Vagina (tissue), 2 donors: ENCODE results near the gene SWAP70. TPM values are rescaled to one million over a fixed set of nuclear protein-coding genes. Genes with fewer than 3 reads are reported as not detected.

Experiments used
- DNase-seq, 2 donors: peaks; one replicate each; pipeline ENCODE4 v3.0.0-alpha.2; 2017; ENCODE audit errors: extremely low spot score in 2 of 2
- H3K27ac ChIP-seq: fragments of 200-600 bp; sonication (generic); one replicate; pipeline ENCODE4 v1.5.1; 2019
- H3K27me3 ChIP-seq: fragments of 200-600 bp; sonication (generic); one replicate; pipeline ENCODE4 v1.5.1; 2019
- H3K36me3 ChIP-seq, 2 donors: fragments of 200-600 bp; sonication (generic); one replicate each; pipeline ENCODE4 v1.5.1; 2017 to 2019
- H3K4me1 ChIP-seq: fragments of 200-600 bp; sonication (generic); one replicate; pipeline ENCODE4 v1.5.1; 2019
- H3K4me3 ChIP-seq, 2 donors: fragments of 200-600 bp; sonication (generic); 1 replicate in 1 of 2; 2 replicates in 1 of 2; pipeline ENCODE4 v1.5.1; 2016 to 2019
- H3K9me3 ChIP-seq: fragments of 200-600 bp; sonication (generic); one replicate; pipeline ENCODE4 v1.5.1; 2019
- CTCF ChIP-seq, 3 experiments: fragments of 450-650 bp in 2 of 3; fragments of 200-600 bp in 1 of 3; sonication (generic) in 1 of 3; IDR thresholded peaks; one replicate each; pipeline ENCODE4 v1.5.1; 2017 to 2019; ENCODE audit warnings: antibody characterized with exemption in 3 of 3, mild to moderate bottlenecking in 2 of 3, moderate library complexity in 2 of 3
- POLR2A ChIP-seq, 2 donors: fragments of 450-650 bp; IDR thresholded peaks; one replicate each; pipeline ENCODE4 v1.6.1; 2017; ENCODE audit warnings: antibody characterized with exemption in 2 of 2, mild to moderate bottlenecking in 2 of 2, moderate library complexity in 2 of 2
- POLR2AphosphoS5 ChIP-seq, 2 donors: sonication (generic); formaldehyde crosslinking; IDR thresholded peaks; one replicate each; pipeline ENCODE4 v1.9.0; 2017; ENCODE audit warnings: antibody characterized with exemption in 2 of 2, mild to moderate bottlenecking in 2 of 2, low read depth in 1 of 2; ENCODE audit not compliant: insufficient read depth in 1 of 2
- intact Hi-C: fragments of 100-400 bp; cut with DNase I; formaldehyde crosslinking; loops from one replicate; pipeline ENCODE4 v1.15.1; 2023
- total RNA-seq: library from RNA; depleted of rRNA; stranded (reverse); fragments of >200 nt; gene quantifications from one replicate; pipeline ENCODE4 v1.2.3, GENCODE V29; 2016

SWAP70 gene
- total RNA-seq, 1 donor from 2014 or later, result 32.2 TPM

GRCh38 chr11:9710223-9710622 lies 46.3 kb downstream of the SWAP70 start:
- Histone ChIP-seq H3K36me3 (no peaks in the 10 kb centered on the region), H3K9me3 (no peaks in the 10 kb centered on the region), H3K4me3 (no peak overlapping the region), H3K4me1 (no peaks in the 10 kb centered on the region), H3K27ac (no peak overlapping the region), H3K27me3 (no peaks in the 10 kb centered on the region)
- DNase-seq, result no peak
- no peak for TF ChIP-seq POLR2AphosphoS5 (IDR thresholded peaks at IDR 0.05; ENCODE audit: insufficient read depth in 1 of 2, low read depth in 1 of 2)
- intact Hi-C loops, result no loop called here

- no peaks in the 10 kb centered on the region for H3K4me1 ChIP-seq
- DNase-seq, result no peak
- no peak overlapping the region for H3K4me3 ChIP-seq
- H3K27ac ChIP-seq, result no peak overlapping the region
- peaks cover 0 to 3% of the 10 kb centered on the region in 2 donors for H3K36me3 ChIP-seq
- TF ChIP-seq POLR2AphosphoS5 (IDR thresholded peaks at IDR 0.05; ENCODE audit: insufficient read depth in 1 of 2, low read depth in 1 of 2) (no peak), POLR2A (IDR thresholded peaks at IDR 0.05) (no peak), CTCF (IDR thresholded peaks at IDR 0.05) (no peak)
- H3K9me3 ChIP-seq, result no peaks in the 10 kb centered on the region
- H3K27me3 ChIP-seq, result no peaks in the 10 kb centered on the region
- intact Hi-C loops, result no loop called here
Measured at GRCh38 chr11:9710852-9711251, 47.0 kb downstream of the SWAP70 start.

GRCh38 chr11:9711454-9712307 lies 47.8 kb downstream of the SWAP70 start:
- intact Hi-C loops, result no loop called here
- Histone ChIP-seq H3K4me1 (peaks cover 4% of the 10 kb centered on the region), H3K4me3 (no peak overlapping the region), H3K36me3 (peaks cover 0 to 4% of the 10 kb centered on the region in 2 donors), H3K9me3 (no peaks in the 10 kb centered on the region), H3K27me3 (no peaks in the 10 kb centered on the region), H3K27ac (peak overlapping the region; percentile 3)
- no peak for DNase-seq
- no peak for TF ChIP-seq CTCF (IDR thresholded peaks at IDR 0.05)
- no peak for TF ChIP-seq POLR2A (IDR thresholded peaks at IDR 0.05)
- TF ChIP-seq POLR2AphosphoS5 (IDR thresholded peaks at IDR 0.05; ENCODE audit: insufficient read depth in 1 of 2, low read depth in 1 of 2), result no peak

GRCh38 chr11:9714272-9714940 lies 50.5 kb downstream of the SWAP70 start:
- intact Hi-C loops, result no loop called here
- no peak for DNase-seq

More at GRCh38 chr11:9714272-9714940, 50.5 kb downstream of the SWAP70 start:
- Histone ChIP-seq H3K27me3 (no peaks in the 10 kb centered on the region), H3K4me3 (no peak overlapping the region), H3K36me3 (peaks cover 0 to 4% of the 10 kb centered on the region in 2 donors), H3K4me1 (peaks cover 20% of the 10 kb centered on the region), H3K9me3 (no peaks in the 10 kb centered on the region), H3K27ac (no peak overlapping the region)
- TF ChIP-seq POLR2A (IDR thresholded peaks at IDR 0.05) (no peak), CTCF (IDR thresholded peaks at IDR 0.05) (no peak), POLR2AphosphoS5 (IDR thresholded peaks at IDR 0.05; ENCODE audit: insufficient read depth in 1 of 2, low read depth in 1 of 2) (no peak)
